Aorta (tissue), 5 donors: Measurements from ENCODE around the gene TNP1. TPM values are rescaled to one million over a fixed set of nuclear protein-coding genes. Genes with fewer than 3 reads are reported as not detected.

Experiments
- ATAC-seq: fragments of 200-7000 bp; cut with Tn5 transposase; one replicate; pipeline ENCODE4 v1.9.1; 2022; ENCODE audit warnings: moderate library complexity; ENCODE audit not compliant: low FRiP score
- DNase-seq, 2 donors: peaks; one replicate each; pipeline ENCODE4 v3.0.0-alpha.2; 2020
- H3K27ac ChIP-seq, 2 donors: one replicate each; pipeline ENCODE4 v1.5.1; 2013; ENCODE audit warnings: low read length in 2 of 2, mild to moderate bottlenecking in 2 of 2, moderate library complexity in 2 of 2, control low read depth in 1 of 2, inconsistent platforms in 1 of 2, low read depth in 1 of 2
- H3K27me3 ChIP-seq, 2 donors: one replicate each; pipeline ENCODE4 v1.6.1; 2013; ENCODE audit warnings: control low read depth in 1 of 2, low read length in 1 of 2, mild to moderate bottlenecking in 1 of 2, moderate library complexity in 1 of 2; ENCODE audit not compliant: insufficient read depth in 2 of 2, control insufficient read depth in 1 of 2
- H3K36me3 ChIP-seq, 2 donors: one replicate each; pipeline ENCODE4 v1.6.1; 2013; ENCODE audit warnings: control low read depth in 1 of 2, low read length in 1 of 2, mild to moderate bottlenecking in 1 of 2; ENCODE audit not compliant: insufficient read depth in 2 of 2, control insufficient read depth in 1 of 2
- H3K4me1 ChIP-seq, 2 donors: one replicate each; pipeline ENCODE4 v1.6.1; 2013; ENCODE audit warnings: low read length in 2 of 2, control low read depth in 1 of 2, mild to moderate bottlenecking in 1 of 2, moderate library complexity in 1 of 2; ENCODE audit not compliant: insufficient read depth in 2 of 2, control insufficient read depth in 1 of 2
- H3K4me3 ChIP-seq, 2 donors: one replicate each; pipeline ENCODE4 v1.5.1; 2013; ENCODE audit warnings: low read length in 2 of 2, control low read depth in 1 of 2, mild to moderate bottlenecking in 1 of 2
- H3K9me3 ChIP-seq: one replicate; pipeline ENCODE4 v1.6.1; 2013; ENCODE audit warnings: mild to moderate bottlenecking, low read length; ENCODE audit not compliant: control insufficient read depth
- WGBS, 2 donors: extraction: QIAGEN DNeasy Blood & Tissue Kit; methylation state at CpG; one replicate each; pipeline ENCODE4 v1.1.7; 2013; 5-methylcytosine and 5-hydroxymethylcytosine counted together
- intact Hi-C, 2 donors: fragments of 100-400 bp; cut with DNase I; formaldehyde crosslinking; loops; one replicate each; pipeline versions ENCODE4 v1.14.2 to v1.15.0; 2022
- long read RNA-seq, 2 donors: library from polyadenylated mRNA; unstranded; transcript quantifications; one replicate each; pipeline ENCODE4 v2.0.0, GENCODE V29; 2020 to 2021
- polyA plus RNA-seq, 2 donors: library from polyadenylated mRNA; stranded (reverse); fragments of 200-250 nt; gene quantifications; one replicate each; pipeline ENCODE4 v1.2.3, GENCODE V29; 2013
- total RNA-seq, 2 donors: library from RNA; stranded (reverse); fragmentation: NEBNext Ultra II Directional; extraction: Animal tissue kit (Norgen Biotek cat#: 25700); gene quantifications; one replicate each; pipeline ENCODE4 v1.2.1, GENCODE V29; 2021
- donor health status: healthy with polysubstance abuse.
- donor health status: Bipolar disorder and iron deficiency.
- donor health status: DM: no; HTN: no; CAD: no.
- donor health status: DM: no; HTN: no; CAD: no.
- donor health status: DM: yes; HTN: yes; CAD: no.

The TNP1 gene, protein sequence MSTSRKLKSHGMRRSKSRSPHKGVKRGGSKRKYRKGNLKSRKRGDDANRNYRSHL
- total RNA-seq (not detected), polyA plus RNA-seq (not detected)
- long read RNA-seq, donor 1: 0 reads
- long read RNA-seq, donor 2: 0 reads

DNA sequence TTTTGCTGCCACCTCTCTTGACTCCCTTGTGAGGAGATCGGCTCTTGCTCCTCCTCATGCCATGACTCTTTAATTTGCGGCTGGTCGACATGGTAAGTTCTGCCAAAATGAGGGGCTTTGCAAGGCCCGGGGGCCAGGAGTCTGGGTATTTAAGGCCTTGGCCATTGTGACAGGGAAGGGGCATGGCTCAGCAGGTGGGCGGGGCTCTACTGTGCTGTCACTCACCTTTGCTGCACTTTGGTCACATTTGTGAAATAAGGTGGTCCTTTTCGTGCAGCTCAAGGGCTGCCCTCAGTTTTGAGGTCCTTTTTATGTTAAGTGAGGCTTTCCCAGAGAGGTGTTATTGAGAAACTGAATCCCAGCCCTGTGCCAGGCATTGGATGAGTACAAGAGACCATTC, at the start of gene TNP1:
Gene TNP1, minus strand, starts transcription at position 121 of the 400 bp plus-strand sequence. Its CDS starts 30 bp downstream, at position 91.
- H3K27ac ChIP-seq: no peak within 1 kb of the TSS
- WGBS, 2 donors: 90 to 93% methylated on average over 6 of the region's 6 CpGs
- H3K9me3 ChIP-seq: no peaks in the 10 kb centered on the region
- no peaks in the 10 kb centered on the region for H3K4me1 ChIP-seq
- no peaks in the 10 kb centered on the region for H3K36me3 ChIP-seq
- intact Hi-C loops: no loop called here
- DNase-seq (no peak), ATAC-seq (no peak)
- no peaks in the 10 kb centered on the region for H3K27me3 ChIP-seq
- H3K4me3 ChIP-seq: no peak within 1 kb of the TSS

DNA sequence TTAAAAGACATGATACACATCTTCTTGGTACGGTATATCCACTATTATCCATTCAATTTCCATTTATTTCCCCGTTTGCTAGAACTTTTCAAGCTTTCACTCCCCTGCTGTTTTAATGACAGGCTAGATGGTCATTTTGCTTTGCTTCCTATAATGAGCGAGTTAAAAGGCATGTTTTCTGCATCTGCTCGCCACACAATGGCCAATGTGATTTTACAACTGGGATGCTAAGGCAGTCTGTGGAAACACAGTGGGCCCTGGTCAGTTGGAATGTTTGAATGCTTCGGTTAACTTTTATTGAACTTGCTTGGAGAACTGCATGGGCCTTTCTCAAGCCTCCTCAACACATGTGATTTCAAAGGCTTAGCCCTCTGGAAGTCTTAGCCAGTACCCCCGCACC, 48.4 kb upstream of the TNP1 start:
- H3K27ac ChIP-seq: no peak overlapping the region
- no peak overlapping the region for H3K4me3 ChIP-seq
- no peaks in the 10 kb centered on the region for H3K27me3 ChIP-seq
- intact Hi-C loops: no loop called here
- WGBS, 2 donors: 96 to 97% methylated on average over 6 of the region's 6 CpGs
- no peaks in the 10 kb centered on the region for H3K36me3 ChIP-seq
- ATAC-seq (no peak), DNase-seq (no peak)
- H3K9me3 ChIP-seq: no peaks in the 10 kb centered on the region
- no peaks in the 10 kb centered on the region for H3K4me1 ChIP-seq

DNA sequence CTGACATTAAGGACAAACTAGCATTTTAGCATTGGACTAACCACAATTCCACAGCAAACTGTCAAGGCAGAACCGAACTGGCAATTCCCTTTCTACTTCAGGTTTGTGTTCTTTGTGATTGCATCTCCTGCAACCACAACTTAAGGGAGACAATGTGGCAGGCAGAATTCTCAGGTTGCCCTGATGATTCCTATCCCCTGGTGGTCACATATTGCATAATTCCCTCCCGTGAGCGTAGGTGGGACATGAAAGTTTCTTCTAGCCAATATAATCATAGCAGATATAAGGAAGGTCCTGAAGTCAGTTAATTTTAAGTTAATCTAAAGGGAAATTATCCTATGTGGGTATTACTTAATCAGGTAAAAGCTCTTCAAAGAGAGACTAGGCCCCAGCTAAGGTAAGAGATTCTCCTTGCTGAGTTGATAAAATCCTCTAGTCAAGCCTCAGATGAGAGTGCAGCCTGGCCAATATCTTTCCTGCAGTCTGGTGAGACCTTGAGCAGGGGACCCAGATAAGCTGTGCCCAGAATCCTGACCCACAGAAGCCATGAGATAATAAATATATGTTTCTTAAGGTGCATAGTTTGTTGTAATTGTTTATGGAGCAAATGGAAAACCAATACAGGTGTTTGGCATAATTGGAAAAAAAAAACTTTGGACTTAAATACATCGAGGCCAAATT, 45.9 kb upstream of the TNP1 start:
- Histone ChIP-seq H3K27ac (no peak overlapping the region), H3K4me1 (no peaks in the 10 kb centered on the region), H3K36me3 (no peaks in the 10 kb centered on the region), H3K27me3 (no peaks in the 10 kb centered on the region), H3K9me3 (no peaks in the 10 kb centered on the region), H3K4me3 (no peak overlapping the region)
- WGBS, 2 donors: 90 to 91% methylated on average over 4 of the region's 4 CpGs
- intact Hi-C loops: no loop called here
- no peak for DNase-seq
- no peak for ATAC-seq

DNA sequence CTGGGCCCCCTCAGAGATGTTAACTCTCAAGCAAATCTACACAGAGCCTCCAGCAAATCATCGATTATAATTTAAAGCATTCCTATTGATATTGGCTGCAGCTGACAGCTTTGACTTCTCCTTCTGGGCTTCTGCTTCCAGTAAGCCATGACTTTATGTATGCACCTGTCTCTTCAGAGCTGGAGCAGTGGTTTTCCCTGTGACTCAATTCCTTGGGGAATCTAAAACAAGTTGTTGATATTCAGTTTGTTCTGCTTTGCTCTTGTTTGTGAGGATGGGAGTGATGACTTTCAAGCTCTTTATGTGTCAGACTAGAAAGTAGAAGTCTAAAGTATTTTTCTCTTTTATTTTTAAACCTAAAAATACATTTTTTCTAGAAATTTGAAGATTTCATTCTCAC, 45.1 kb upstream of the TNP1 start:
- H3K9me3 ChIP-seq: no peaks in the 10 kb centered on the region
- H3K4me3 ChIP-seq: no peak overlapping the region
- H3K36me3 ChIP-seq: no peaks in the 10 kb centered on the region
- no peak for DNase-seq
- no peaks in the 10 kb centered on the region for H3K27me3 ChIP-seq
- no peaks in the 10 kb centered on the region for H3K4me1 ChIP-seq
- intact Hi-C loops: no loop called here
- no peak overlapping the region for H3K27ac ChIP-seq
- ATAC-seq: no peak
- WGBS, 2 donors: 92 to 93% methylated on average over 1 of the region's 1 CpG

DNA sequence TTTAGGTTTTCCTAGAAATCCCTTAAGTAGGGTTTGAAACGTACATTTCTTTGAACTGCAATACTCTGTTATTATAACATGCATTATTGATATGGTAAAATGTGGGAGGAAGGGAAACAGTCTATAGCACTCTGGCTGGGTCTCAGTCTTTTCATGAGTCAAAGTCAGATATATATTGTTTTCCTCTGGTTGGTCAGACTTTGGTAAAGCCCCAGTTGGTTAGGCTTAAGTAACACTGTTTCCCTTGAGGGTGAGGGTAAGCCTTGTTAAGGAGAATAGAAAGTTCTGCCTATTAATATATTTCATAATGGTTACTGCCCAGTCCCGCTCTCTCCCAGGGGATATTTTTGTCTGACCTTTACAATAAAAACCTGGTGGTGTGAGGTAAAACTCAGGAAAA, 44.7 kb upstream of the TNP1 start:
- ATAC-seq: no peak
- no peak for DNase-seq
- H3K27ac ChIP-seq: no peak overlapping the region
- no peaks in the 10 kb centered on the region for H3K36me3 ChIP-seq
- intact Hi-C loops: no loop called here
- H3K4me3 ChIP-seq: no peak overlapping the region
- no peaks in the 10 kb centered on the region for H3K9me3 ChIP-seq
- no peaks in the 10 kb centered on the region for H3K27me3 ChIP-seq
- WGBS, 2 donors: 93 to 94% methylated on average over 2 of the region's 2 CpGs
- no peaks in the 10 kb centered on the region for H3K4me1 ChIP-seq

DNA sequence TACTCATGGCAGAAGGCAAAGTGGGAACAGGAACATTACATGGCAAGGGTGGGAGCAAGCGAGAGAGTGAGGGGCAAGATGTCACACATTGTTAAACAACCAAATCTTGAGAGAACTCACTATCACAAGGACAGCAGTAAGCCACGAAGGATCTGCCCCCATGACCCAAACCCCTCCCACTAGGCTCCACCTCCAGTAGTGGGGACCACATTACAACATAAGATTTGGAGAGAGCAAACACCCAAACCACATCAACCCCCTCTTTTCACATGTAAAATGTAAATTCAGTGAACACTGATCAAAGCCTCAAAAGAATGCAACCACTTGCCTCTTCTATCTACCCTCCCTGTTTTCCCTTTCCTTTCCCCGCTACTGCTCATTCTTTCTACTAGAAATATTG, 43.6 kb upstream of the TNP1 start:
- H3K27me3 ChIP-seq: no peaks in the 10 kb centered on the region
- ATAC-seq (no peak), DNase-seq (no peak)
- intact Hi-C loops: no loop called here
- no peaks in the 10 kb centered on the region for H3K4me1 ChIP-seq
- no peak overlapping the region for H3K4me3 ChIP-seq
- H3K36me3 ChIP-seq: no peaks in the 10 kb centered on the region
- no peak overlapping the region for H3K27ac ChIP-seq
- no peaks in the 10 kb centered on the region for H3K9me3 ChIP-seq
- 94 to 97% methylated on average over 3 of the region's 3 CpGs for WGBS, 2 donors

DNA sequence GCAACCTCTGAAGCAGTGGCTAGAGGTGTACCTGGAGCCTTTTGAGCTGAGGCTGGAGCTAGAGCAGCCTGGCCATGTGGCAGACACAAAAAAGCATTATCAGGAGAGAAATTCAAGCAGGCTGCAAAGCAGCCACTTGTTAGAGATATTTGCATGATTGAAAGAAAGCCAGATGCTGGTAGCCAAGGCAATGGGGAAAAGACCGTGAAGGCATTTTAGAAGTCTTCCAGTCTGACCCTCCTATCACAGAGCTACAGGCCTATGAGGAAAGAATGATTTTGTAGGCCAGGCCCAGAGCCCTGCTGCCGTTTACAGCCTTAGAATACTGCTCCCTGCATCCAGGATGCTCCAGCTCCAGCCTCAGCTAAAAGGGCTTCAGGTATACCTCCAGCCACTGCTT, 41.4 kb upstream of the TNP1 start:
- Histone ChIP-seq H3K4me1 (no peaks in the 10 kb centered on the region), H3K27me3 (no peaks in the 10 kb centered on the region), H3K4me3 (no peak overlapping the region), H3K9me3 (no peaks in the 10 kb centered on the region), H3K36me3 (no peaks in the 10 kb centered on the region), H3K27ac (no peak overlapping the region)
- intact Hi-C loops: no loop called here
- 85 to 94% methylated on average over 2 of the region's 2 CpGs for WGBS, 2 donors
- no peak for DNase-seq
- ATAC-seq: no peak

DNA sequence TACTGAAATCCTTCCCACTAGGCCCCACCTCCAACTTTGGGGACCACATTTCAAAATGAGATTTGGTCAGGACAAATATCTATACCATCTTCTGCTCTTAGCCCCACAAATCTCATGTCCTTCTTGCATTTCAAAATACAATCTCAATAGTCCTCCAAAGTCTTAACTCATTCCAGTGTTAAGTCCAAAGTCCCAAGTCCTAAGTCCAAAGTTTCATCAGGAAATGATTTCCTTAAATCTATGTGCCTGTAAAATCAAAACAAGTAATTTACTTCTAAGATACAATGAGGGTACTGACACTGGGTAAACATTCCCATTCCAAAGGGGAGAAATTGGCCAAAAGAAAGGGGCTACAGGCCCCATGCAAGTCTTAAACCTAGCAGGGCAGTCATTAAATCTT, 40.5 kb upstream of the TNP1 start:
- Histone ChIP-seq H3K36me3 (no peaks in the 10 kb centered on the region), H3K27ac (no peak overlapping the region), H3K4me1 (no peaks in the 10 kb centered on the region), H3K9me3 (no peaks in the 10 kb centered on the region), H3K4me3 (no peak overlapping the region), H3K27me3 (no peaks in the 10 kb centered on the region)
- ATAC-seq (no peak), DNase-seq (no peak)
- intact Hi-C loops: no loop called here

DNA sequence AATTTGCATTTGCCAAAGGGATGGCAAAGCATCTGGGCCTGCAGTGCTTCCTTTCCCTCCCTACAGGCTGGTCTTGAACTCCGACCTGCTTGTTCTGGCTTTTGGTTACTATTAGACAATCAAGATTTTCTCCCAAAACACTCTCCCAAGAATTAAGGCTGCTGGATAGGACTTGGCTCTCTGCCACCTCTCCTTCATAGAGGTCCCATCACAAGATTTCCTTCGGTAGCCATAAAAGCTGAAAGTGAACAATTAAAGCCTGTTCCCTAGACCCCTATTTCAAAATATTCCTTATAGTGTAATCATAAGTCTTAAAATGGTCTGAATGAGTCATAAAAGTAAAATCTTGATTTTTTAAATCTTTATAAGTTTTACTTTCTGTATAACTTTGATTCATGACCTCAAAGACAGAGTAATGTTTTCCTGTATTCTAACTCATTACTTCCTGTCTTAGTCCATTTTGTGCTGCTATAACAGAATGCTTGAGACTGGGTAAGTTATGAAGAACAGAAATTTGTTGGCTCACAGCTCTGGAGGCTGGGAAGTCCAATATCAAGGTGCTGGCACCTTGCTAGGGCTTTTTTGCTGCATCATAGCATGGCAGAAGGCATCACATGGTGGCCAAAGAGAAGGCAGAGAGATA, 37.8 kb upstream of the TNP1 start:
- intact Hi-C loops: no loop called here
- no peak overlapping the region for H3K27ac ChIP-seq
- H3K9me3 ChIP-seq: no peaks in the 10 kb centered on the region
- ATAC-seq (no peak), DNase-seq (no peak)
- 94 to 96% methylated on average over 2 of the region's 2 CpGs for WGBS, 2 donors
- H3K27me3 ChIP-seq: no peaks in the 10 kb centered on the region
- H3K4me3 ChIP-seq: no peak overlapping the region
- H3K36me3 ChIP-seq: no peaks in the 10 kb centered on the region
- no peaks in the 10 kb centered on the region for H3K4me1 ChIP-seq
